IPS DF 6.9 (cell line): ENCODE measurements around the gene SPN.
"Not testable (repeated sequence)": the region's sequence is repeated elsewhere in the genome, so short reads cannot be mapped to it uniquely, and the experiment has no call there.

ENCODE experiments used
- DNase-seq: peaks from one replicate; pipeline ENCODE4 v3.0.0-alpha.2; 2013; ENCODE audit warnings: low read depth, low spot score
- H3K27ac ChIP-seq: one replicate; pipeline ENCODE4 v1.5.1; 2013; ENCODE audit warnings: low read length, control low read depth
- H3K27me3 ChIP-seq: 2 replicates; pipeline ENCODE4 v1.6.1; 2013; ENCODE audit warnings: mild to moderate bottlenecking, low read length; ENCODE audit not compliant: control insufficient read depth, insufficient read depth
- H3K36me3 ChIP-seq: 2 replicates; pipeline ENCODE4 v1.6.1; 2013; ENCODE audit warnings: low read length; ENCODE audit not compliant: control insufficient read depth, insufficient read depth
- H3K4me1 ChIP-seq: 2 replicates; pipeline ENCODE4 v1.6.1; 2013; ENCODE audit warnings: low read length; ENCODE audit not compliant: control insufficient read depth, insufficient read depth
- H3K4me3 ChIP-seq: 2 replicates; pipeline ENCODE4 v1.5.1; 2013; ENCODE audit warnings: mild to moderate bottlenecking, low read length
- H3K9me3 ChIP-seq: 2 replicates; pipeline ENCODE4 v1.6.1; 2013; ENCODE audit warnings: low read length, inconsistent platforms; ENCODE audit not compliant: control insufficient read depth, insufficient read depth
- whole genome bisulfite sequencing: extraction: QIAGEN DNeasy Blood & Tissue Kit; methylation state at CpG from one replicate; pipeline ENCODE4 v1.1.7; 2013; ENCODE audit warnings: mixed read lengths, missing lambda C conversion rate; ENCODE audit not compliant: insufficient read length, insufficient coverage; 5-methylcytosine and 5-hydroxymethylcytosine counted together

The SPN gene

DNA sequence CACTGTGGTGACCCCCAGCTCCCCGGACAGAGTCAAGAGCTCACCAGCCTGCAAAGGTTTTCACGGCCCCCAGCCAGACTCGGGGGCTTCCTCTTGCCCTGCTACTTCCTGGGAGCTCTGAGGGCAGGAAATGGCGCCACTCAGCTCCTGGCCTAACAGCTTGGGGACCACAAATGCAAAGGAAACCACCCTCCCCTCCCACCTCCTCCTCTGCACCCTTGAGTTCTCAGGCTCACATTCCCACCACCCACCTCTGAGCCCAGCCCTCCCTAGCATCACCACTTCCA, 375 bp upstream of the SPN start:
- peaks cover 10% of the 10 kb centered on the region for H3K4me1 ChIP-seq
- no peaks in the 10 kb centered on the region for H3K9me3 ChIP-seq
- no peak overlapping the region for H3K4me3 ChIP-seq
- no peak overlapping the region for H3K27ac ChIP-seq
- WGBS: no CpG with 5 or more reads among the region's 4 CpGs
- DNase-seq: no peak
- no peaks in the 10 kb centered on the region for H3K27me3 ChIP-seq
- H3K36me3 ChIP-seq: no peaks in the 10 kb centered on the region

DNA sequence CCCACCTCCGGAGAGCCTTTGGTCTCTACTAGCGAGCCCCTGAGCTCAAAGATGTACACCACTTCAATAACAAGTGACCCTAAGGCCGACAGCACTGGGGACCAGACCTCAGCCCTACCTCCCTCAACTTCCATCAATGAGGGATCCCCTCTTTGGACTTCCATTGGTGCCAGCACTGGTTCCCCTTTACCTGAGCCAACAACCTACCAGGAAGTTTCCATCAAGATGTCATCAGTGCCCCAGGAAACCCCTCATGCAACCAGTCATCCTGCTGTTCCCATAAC, 702 bp downstream of the SPN start:
- WGBS: no CpG with 5 or more reads among the region's 3 CpGs
- Histone ChIP-seq H3K9me3 (no peaks in the 10 kb centered on the region), H3K4me1 (peaks cover 12% of the 10 kb centered on the region), H3K27me3 (no peaks in the 10 kb centered on the region), H3K4me3 (no peak overlapping the region), H3K27ac (no peak overlapping the region), H3K36me3 (no peaks in the 10 kb centered on the region)
- no peak for DNase-seq

DNA sequence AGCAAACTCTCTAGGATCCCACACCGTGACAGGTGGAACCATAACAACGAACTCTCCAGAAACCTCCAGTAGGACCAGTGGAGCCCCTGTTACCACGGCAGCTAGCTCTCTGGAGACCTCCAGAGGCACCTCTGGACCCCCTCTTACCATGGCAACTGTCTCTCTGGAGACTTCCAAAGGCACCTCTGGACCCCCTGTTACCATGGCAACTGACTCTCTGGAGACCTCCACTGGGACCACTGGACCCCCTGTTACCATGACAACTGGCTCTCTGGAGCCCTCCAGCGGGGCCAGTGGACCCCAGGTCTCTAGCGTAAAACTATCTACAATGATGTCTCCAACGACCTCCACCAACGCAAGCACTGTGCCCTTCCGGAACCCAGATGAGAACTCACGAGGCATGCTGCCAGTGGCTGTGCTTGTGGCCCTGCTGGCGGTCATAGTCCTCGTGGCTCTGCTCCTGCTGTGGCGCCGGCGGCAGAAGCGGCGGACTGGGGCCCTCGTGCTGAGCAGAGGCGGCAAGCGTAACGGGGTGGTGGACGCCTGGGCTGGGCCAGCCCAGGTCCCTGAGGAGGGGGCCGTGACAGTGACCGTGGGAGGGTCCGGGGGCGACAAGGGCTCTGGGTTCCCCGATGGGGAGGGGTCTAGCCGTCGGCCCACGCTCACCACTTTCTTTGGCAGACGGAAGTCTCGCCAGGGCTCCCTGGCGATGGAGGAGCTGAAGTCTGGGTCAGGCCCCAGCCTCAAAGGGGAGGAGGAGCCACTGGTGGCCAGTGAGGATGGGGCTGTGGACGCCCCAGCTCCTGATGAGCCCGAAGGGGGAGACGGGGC, 1.3 kb downstream of the SPN start:
- DNase-seq: no peak
- WGBS: no CpG with 5 or more reads among the region's 35 CpGs
- Histone ChIP-seq H3K4me1 (peaks cover 12% of the 10 kb centered on the region), H3K27me3 (no peaks in the 10 kb centered on the region), H3K4me3 (no peak overlapping the region), H3K36me3 (no peaks in the 10 kb centered on the region), H3K27ac (no peak overlapping the region), H3K9me3 (no peaks in the 10 kb centered on the region)

DNA sequence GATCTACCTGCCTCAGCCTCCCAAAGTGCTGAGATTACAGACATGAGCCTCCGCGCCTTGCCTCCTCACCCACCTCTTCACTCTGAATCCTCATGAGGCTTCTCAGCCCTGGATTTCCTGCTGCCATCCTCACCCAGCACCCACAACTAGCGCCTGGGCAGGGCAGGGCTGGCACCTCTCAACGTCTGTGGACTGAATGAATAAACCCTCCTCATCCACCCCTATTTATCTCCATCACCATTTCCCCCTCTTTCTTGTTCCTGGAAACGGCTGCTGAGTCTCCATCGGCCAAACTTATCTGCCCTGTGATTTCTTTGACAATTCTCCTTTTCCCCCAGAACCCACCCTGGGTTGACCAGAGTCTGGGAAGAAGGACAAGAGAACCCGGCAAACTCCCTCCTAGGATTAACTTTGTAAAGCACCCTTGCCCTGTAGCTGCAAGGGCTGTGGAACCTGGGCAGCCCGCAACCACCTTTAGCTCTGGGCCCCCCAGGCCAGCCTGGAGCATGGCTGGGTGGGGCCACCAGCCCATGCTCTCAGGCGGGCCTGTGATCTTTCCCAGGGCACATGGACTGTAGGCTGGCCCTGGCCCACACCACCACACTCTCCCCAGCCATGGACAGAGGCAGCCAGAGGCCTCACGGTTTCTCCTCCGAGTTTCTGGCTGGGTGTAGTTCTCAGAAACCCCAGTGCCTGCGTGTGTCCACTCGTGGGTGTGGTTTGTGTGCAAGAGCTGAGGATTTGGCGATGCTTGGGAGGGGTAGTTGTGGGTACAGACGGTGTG, 2.4 kb downstream of the SPN start:
- Histone ChIP-seq H3K4me3 (no peak overlapping the region), H3K36me3 (no peaks in the 10 kb centered on the region), H3K27ac (no peak overlapping the region), H3K4me1 (peaks cover 12% of the 10 kb centered on the region), H3K27me3 (no peaks in the 10 kb centered on the region), H3K9me3 (no peaks in the 10 kb centered on the region)
- no CpG with 5 or more reads among the region's 15 CpGs for WGBS
- no peak for DNase-seq

DNA sequence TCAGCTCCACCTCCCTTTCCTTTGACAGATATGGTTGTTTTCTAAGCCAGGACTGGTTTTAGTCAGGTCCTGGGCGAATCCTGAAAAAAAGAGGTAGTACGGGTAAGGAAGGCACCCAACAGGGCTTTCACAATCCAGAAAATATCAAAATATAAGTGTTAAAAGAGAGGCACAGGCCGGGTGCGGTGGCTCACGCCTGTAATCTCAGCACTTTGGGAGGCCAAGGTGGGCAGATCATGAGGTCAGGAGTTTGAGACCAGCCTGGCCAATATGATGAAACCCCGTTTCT, 4.2 kb downstream of the SPN start:
- not testable (repeated sequence) for H3K9me3 ChIP-seq, H3K36me3 ChIP-seq, H3K27ac ChIP-seq, DNase-seq, H3K4me3 ChIP-seq, H3K27me3 ChIP-seq
- WGBS: no CpG with 5 or more reads among the region's 6 CpGs
- H3K4me1 ChIP-seq: peaks cover 12% of the 10 kb centered on the region

DNA sequence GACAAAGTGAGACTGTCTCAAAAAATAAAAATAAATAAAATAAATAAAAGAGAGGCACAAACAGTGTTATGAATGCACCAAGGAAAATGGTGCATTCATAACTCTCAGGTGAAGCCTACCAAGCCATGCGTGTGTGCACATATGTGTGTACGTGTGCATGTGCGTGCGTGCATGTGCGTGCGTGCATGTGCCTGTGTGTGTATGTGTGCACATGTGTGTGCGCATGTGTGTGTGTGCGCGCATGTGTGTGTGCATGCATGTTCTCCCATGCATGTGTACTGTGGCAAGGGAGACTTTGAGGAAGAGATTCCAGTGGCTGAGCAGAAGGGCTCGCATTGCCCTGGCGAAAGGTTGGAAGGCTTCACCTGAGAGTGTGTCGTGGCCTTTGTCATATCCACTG, 4.7 kb downstream of the SPN start:
- Histone ChIP-seq H3K4me3 (no peak overlapping the region), H3K27me3 (no peaks in the 10 kb centered on the region), H3K36me3 (no peaks in the 10 kb centered on the region), H3K9me3 (no peaks in the 10 kb centered on the region), H3K4me1 (peaks cover 10% of the 10 kb centered on the region), H3K27ac (no peak overlapping the region)
- WGBS: no CpG with 5 or more reads among the region's 12 CpGs
- DNase-seq: no peak

DNA sequence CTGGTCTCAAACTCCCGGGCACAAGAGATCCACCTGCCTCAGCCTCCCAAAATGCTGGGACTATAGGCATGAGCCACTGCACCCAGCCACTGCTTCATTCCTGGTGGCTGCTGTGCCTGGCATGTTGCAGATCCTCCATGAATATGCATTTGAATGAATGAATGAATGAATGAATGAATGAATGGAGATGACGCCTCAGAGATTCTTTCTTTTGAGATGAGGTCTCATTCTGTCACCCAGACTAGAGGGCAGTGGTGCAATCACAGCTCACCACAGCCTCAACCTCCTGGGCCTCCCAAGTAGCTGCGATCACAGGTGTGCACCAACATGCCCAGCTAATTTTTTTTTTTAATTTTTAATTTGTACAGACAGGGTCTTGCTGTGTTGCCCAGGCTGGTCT, 5.2 kb downstream of the SPN start:
- no CpG with 5 or more reads among the region's 3 CpGs for WGBS
- Histone ChIP-seq H3K36me3 (no peaks in the 10 kb centered on the region), H3K27ac (no peak overlapping the region), H3K27me3 (no peaks in the 10 kb centered on the region), H3K4me3 (no peak overlapping the region), H3K9me3 (no peaks in the 10 kb centered on the region), H3K4me1 (peaks cover 7% of the 10 kb centered on the region)
- no peak for DNase-seq

DNA sequence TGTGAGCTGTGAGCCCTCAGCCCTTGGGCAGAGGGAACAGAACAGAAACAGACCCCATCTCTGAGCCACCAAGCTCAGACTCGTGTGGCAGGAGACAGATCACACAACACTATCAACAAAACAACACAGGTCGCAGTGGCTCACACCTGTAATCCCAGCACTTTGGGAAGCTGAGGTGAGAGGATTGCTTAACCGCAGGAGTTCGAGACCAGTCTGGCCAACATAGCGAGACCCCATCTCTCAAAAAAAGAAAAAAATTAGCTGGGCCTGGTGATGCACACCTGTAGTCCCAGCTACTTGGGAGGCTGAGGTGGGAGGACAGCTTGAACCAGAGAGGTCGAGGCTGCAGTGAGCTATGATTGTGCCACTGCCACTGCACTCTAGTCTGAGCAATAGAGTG, 10.5 kb downstream of the SPN start:
- no peak for DNase-seq
- no peak overlapping the region for H3K27ac ChIP-seq
- peaks cover 1% of the 10 kb centered on the region; the same call in 1 of the 2 replicates for H3K4me1 ChIP-seq
- H3K9me3 ChIP-seq: no peaks in the 10 kb centered on the region
- H3K4me3 ChIP-seq: no peak overlapping the region
- no CpG with 5 or more reads among the region's 6 CpGs for WGBS
- no peaks in the 10 kb centered on the region for H3K27me3 ChIP-seq
- no peaks in the 10 kb centered on the region for H3K36me3 ChIP-seq

DNA sequence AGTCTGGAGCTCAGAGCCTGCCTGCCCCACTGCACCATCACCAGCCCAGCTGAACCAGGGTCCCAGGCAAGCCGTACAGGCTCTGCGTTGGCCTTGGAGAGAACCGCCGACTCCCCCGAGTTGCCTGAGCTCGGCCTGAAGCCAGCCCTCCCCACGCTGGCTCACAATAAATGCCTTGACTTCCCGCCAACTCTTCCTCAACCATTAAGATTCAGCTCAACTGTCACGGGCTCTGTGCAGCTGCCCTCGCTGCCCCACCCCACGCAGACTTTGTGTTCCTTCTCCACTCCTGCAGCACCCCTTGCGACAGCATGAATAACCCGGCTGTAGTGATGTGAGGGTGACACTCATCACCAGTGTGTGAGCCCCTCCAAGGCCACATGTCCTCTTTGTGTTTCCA, 11.1 kb downstream of the SPN start:
- Histone ChIP-seq H3K27ac (no peak overlapping the region), H3K4me1 (peaks cover 1% of the 10 kb centered on the region; the same call in 1 of the 2 replicates), H3K4me3 (no peak overlapping the region), H3K9me3 (no peaks in the 10 kb centered on the region), H3K27me3 (no peaks in the 10 kb centered on the region), H3K36me3 (no peaks in the 10 kb centered on the region)
- WGBS: no CpG with 5 or more reads among the region's 13 CpGs
- no peak for DNase-seq

DNA sequence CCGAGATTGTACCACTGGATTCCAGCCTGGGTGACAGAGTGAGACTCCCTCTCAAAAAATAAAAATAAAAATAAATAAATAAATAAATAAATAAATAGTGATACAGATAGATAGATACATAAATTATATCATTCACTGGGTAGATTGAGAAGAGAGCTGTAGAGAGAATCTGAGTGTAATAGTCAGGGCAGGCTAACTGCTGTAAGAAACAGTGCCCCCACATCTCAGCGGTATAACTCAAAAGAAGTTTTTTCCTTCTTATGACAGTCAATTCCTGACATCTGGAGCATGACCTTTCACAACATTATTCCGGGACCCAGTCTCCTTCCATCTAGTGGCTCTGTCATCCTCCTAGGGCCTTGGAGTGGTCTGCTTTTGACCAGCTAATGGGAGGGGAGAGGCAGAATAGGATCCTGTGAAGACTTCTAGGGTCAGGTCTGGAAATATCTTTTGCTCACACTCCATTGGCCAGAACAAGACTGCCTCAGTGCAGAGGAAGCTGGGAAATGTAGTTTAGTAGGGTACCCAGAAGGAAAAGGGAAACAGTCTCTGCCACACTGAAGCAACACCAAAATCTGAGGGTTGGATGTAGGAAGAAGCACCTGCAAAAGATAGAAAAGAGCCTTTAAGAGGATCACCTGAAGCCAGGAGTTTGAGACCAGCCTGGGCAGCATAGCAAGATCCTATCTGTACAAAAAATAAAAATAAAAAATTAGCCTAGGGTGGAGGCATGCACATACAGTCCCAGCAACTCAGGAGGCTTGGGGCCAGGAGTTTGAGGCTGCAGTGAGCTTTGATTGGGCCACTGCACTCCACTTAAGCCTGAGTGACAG, 13.0 kb downstream of the SPN start:
- Histone ChIP-seq H3K27ac (no peak overlapping the region), H3K9me3 (no peaks in the 10 kb centered on the region), H3K4me3 (no peak overlapping the region), H3K27me3 (no peaks in the 10 kb centered on the region), H3K36me3 (no peaks in the 10 kb centered on the region), H3K4me1 (peaks cover 1% of the 10 kb centered on the region; the same call in 1 of the 2 replicates)
- no CpG with 5 or more reads among the region's 3 CpGs for WGBS
- DNase-seq: no peak
